ENCODE results near the gene MAP3K8. TPM values are rescaled to one million over a fixed set of nuclear protein-coding genes. Genes with fewer than 3 reads are reported as not detected.

MAP3K8 gene
- total and polyA plus RNA-seq, 9 of the 15 experiments (the other 6 are each of a cell fraction or from before 2014, with no cell fraction given) = 6.9 to 23.6 (median 13.6) TPM

DNA sequence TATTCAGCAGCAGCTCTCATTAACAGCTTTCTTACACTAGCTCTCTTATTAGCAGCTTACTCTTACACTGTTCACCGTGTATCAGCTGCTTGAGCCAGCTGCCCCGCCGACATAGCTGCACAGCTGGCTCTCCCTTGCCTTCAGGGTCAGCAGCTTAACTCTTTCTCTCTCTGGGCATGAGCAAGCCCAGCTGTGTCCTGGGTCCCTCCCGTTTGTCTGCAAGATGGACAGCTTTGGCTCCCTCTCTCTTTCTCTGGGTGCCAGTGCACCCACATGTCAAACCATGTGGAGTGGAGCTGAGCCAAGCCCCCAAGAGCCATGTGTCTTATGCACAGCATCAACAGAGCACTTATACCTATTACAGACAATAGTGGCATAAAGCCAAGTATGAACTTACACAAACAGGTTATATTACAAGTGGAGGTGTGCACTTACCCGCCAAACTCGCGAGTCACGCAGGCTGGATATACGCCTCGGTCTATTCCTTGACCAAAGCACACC lies 49.2 kb upstream of the MAP3K8 start (continued):
- TF ChIP-seq RAD21 (CRISPR knock-in tag; conservative IDR thresholded peaks at IDR 0.05 in 1 of 2, IDR thresholded peaks at IDR 0.05 in 1 of 2) = peak in 1 of 2 experiments; percentile 46; a peak in 2 of 4 replicates
- TF ChIP-seq, protein P1, sequence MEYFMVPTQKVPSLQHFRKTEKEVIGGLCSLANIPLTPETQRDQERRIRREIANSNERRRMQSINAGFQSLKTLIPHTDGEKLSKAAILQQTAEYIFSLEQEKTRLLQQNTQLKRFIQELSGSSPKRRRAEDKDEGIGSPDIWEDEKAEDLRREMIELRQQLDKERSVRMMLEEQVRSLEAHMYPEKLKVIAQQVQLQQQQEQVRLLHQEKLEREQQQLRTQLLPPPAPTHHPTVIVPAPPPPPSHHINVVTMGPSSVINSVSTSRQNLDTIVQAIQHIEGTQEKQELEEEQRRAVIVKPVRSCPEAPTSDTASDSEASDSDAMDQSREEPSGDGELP (CRISPR knock-in tag; IDR thresholded peaks at IDR 0.05; ENCODE audit: borderline replicate concordance) = peak; percentile 65; the same call in 1 of the 2 replicates
- peak; percentile 41; the same call in 1 of the 2 replicates for TF ChIP-seq NFIC (IDR thresholded peaks at IDR 0.05)
- no peak for TF ChIP-seq SIX5 (IDR thresholded peaks at IDR 0.05; ENCODE audit: borderline replicate concordance in 1 of 2, insufficient read depth in 1 of 2, low read depth in 1 of 2, low read length in 2 of 2)
- TF ChIP-seq ESRRB (CRISPR knock-in tag; IDR thresholded peaks at IDR 0.05; ENCODE audit: borderline replicate concordance) = no peak
- TF ChIP-seq ZNF717 (CRISPR knock-in tag; IDR thresholded peaks at IDR 0.05) = no peak
- no peak for TF ChIP-seq KLF10 (CRISPR knock-in tag; IDR thresholded peaks at IDR 0.05)
- TF ChIP-seq TEAD2 (tag; IDR thresholded peaks at IDR 0.05) = no peak
- TF ChIP-seq CHCHD3 (CRISPR knock-in tag; IDR thresholded peaks at IDR 0.05) = no peak
- peak; percentile 59 for TF ChIP-seq MYC (IDR thresholded peaks at IDR 0.05; ENCODE audit: low read depth, low read length)
- no peak for TF ChIP-seq MYC (CRISPR knock-in tag; IDR thresholded peaks at IDR 0.05; ENCODE audit: borderline replicate concordance, low read depth)
- TF ChIP-seq CREBBP (IDR thresholded peaks at IDR 0.05; ENCODE audit: low read depth, low read length) = no peak
- TF ChIP-seq FOXK1 (CRISPR knock-in tag; IDR thresholded peaks at IDR 0.05; ENCODE audit: borderline replicate concordance) = no peak
- TF ChIP-seq ZNF408 (CRISPR knock-in tag; IDR thresholded peaks at IDR 0.05; ENCODE audit: low read depth) = no peak
- no peak for TF ChIP-seq RBFOX2 (IDR thresholded peaks at IDR 0.05; ENCODE audit: low read depth, low read length)
- TF ChIP-seq NRF1 (conservative IDR thresholded peaks at IDR 0.05 in 1 of 2, IDR thresholded peaks at IDR 0.05 in 1 of 2) = peak in 1 of 2 experiments; percentile 58; a peak in 2 of 4 replicates
- TF ChIP-seq, protein P2, sequence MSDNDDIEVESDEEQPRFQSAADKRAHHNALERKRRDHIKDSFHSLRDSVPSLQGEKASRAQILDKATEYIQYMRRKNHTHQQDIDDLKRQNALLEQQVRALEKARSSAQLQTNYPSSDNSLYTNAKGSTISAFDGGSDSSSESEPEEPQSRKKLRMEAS (CRISPR knock-in tag; IDR thresholded peaks at IDR 0.05) = peak; percentile 58; the same call in 1 of the 2 replicates
- TF ChIP-seq, protein P3, sequence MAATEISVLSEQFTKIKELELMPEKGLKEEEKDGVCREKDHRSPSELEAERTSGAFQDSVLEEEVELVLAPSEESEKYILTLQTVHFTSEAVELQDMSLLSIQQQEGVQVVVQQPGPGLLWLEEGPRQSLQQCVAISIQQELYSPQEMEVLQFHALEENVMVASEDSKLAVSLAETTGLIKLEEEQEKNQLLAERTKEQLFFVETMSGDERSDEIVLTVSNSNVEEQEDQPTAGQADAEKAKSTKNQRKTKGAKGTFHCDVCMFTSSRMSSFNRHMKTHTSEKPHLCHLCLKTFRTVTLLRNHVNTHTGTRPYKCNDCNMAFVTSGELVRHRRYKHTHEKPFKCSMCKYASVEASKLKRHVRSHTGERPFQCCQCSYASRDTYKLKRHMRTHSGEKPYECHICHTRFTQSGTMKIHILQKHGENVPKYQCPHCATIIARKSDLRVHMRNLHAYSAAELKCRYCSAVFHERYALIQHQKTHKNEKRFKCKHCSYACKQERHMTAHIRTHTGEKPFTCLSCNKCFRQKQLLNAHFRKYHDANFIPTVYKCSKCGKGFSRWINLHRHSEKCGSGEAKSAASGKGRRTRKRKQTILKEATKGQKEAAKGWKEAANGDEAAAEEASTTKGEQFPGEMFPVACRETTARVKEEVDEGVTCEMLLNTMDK (IDR thresholded peaks at IDR 0.05; ENCODE audit: borderline replicate concordance, insufficient read depth, low read depth, low read length, poor library complexity, severe bottlenecking) = no peak
- TF ChIP-seq KDM2B (CRISPR knock-in tag; IDR thresholded peaks at IDR 0.05) = no peak
- no peak for TF ChIP-seq ZC3H11A (IDR thresholded peaks at IDR 0.05; ENCODE audit: low read depth, low read length)
- no peak for TF ChIP-seq ZNF347 (CRISPR knock-in tag; IDR thresholded peaks at IDR 0.05; ENCODE audit: low read depth)
- TF ChIP-seq XRCC4 (IDR thresholded peaks at IDR 0.05; ENCODE audit: extremely low read depth, insufficient read depth, insufficient read length) = no peak
- TF ChIP-seq PHB (CRISPR knock-in tag; IDR thresholded peaks at IDR 0.05) = no peak
- TF ChIP-seq CSDE1 (IDR thresholded peaks at IDR 0.05) = no peak
- no peak for TF ChIP-seq GATAD2B (IDR thresholded peaks at IDR 0.05; ENCODE audit: borderline replicate concordance)
